ENCODE measurements around the gene ATF3.

DNA sequence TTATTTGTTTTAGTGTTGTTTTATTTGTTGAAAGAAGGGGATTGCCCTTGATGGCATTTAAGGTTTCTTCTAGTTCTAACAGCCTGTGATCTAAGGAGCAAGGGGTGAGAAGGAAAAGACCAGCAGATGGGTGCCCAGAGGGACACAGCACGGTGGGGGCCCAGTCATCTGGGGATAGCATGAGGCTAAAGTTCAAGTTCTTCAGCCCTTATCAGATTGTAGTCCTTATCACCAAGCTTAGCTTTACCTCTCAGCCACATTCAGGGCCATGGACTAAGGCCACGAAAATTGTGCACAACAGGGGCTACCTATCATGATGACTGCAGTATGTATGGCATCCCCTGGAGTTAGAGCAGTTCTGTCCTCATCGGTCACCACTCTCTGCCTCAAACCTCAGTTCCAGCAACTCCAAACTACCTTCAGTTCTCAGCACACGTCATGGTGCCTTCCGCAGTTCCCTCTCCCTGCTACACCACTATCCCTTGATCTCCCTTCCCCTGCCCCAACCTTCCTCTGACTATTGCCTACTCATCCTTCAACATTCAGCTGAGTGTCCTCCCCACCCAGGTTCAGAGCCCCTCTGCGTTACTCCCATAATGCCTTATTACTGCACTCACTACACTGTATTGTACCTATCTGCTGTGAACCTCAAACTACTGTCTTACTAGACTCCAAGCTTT lies 36.4 kb downstream of the ATF3 start:
- TF ChIP-seq, protein P1, sequence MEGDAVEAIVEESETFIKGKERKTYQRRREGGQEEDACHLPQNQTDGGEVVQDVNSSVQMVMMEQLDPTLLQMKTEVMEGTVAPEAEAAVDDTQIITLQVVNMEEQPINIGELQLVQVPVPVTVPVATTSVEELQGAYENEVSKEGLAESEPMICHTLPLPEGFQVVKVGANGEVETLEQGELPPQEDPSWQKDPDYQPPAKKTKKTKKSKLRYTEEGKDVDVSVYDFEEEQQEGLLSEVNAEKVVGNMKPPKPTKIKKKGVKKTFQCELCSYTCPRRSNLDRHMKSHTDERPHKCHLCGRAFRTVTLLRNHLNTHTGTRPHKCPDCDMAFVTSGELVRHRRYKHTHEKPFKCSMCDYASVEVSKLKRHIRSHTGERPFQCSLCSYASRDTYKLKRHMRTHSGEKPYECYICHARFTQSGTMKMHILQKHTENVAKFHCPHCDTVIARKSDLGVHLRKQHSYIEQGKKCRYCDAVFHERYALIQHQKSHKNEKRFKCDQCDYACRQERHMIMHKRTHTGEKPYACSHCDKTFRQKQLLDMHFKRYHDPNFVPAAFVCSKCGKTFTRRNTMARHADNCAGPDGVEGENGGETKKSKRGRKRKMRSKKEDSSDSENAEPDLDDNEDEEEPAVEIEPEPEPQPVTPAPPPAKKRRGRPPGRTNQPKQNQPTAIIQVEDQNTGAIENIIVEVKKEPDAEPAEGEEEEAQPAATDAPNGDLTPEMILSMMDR (IDR thresholded peaks at IDR 0.05), result no peak
- TF ChIP-seq POLR2AphosphoS5 (IDR thresholded peaks at IDR 0.05; ENCODE audit: insufficient read depth in 1 of 2, low read depth in 1 of 2), result no peak
- no peak for TF ChIP-seq POLR2A (IDR thresholded peaks at IDR 0.05)

Measured in vagina (tissue), 2 donors.